Stomach (tissue), 4 donors: ENCODE data around the gene LRRC4C.

Experiments used
- POLR2A ChIP-seq, 4 donors: fragments of 450-650 bp; IDR thresholded peaks; one replicate each; pipeline ENCODE4 v1.6.1; 2016; ENCODE audit warnings: antibody characterized with exemption in 4 of 4, control low read depth in 2 of 4, mild to moderate bottlenecking in 1 of 4, moderate library complexity in 1 of 4
- TF ChIP-seq, protein P1 (sequence below), 7 experiments: fragments of 450-650 bp in 4 of 7; fragments of 200-600 bp in 3 of 7; sonication (generic) in 3 of 7; IDR thresholded peaks; one replicate each; pipeline ENCODE4 v1.5.1; 2016 to 2019; ENCODE audit warnings: antibody characterized with exemption in 7 of 7, control low read depth in 2 of 7, mild to moderate bottlenecking in 1 of 7

- TF ChIP-seq, protein P1, sequence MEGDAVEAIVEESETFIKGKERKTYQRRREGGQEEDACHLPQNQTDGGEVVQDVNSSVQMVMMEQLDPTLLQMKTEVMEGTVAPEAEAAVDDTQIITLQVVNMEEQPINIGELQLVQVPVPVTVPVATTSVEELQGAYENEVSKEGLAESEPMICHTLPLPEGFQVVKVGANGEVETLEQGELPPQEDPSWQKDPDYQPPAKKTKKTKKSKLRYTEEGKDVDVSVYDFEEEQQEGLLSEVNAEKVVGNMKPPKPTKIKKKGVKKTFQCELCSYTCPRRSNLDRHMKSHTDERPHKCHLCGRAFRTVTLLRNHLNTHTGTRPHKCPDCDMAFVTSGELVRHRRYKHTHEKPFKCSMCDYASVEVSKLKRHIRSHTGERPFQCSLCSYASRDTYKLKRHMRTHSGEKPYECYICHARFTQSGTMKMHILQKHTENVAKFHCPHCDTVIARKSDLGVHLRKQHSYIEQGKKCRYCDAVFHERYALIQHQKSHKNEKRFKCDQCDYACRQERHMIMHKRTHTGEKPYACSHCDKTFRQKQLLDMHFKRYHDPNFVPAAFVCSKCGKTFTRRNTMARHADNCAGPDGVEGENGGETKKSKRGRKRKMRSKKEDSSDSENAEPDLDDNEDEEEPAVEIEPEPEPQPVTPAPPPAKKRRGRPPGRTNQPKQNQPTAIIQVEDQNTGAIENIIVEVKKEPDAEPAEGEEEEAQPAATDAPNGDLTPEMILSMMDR (IDR thresholded peaks at IDR 0.05), result peak in 3 of 7 experiments; percentile 15 to 18 (median 17)
- TF ChIP-seq POLR2A (IDR thresholded peaks at IDR 0.05), result no peak
Measured at GRCh38 chr11:40125054-40125453, 1334.4 kb downstream of the LRRC4C start.
